CD4-positive, alpha-beta memory T cell (primary cell): ENCODE data around the gene CNOT9. TPM values are rescaled to one million over a fixed set of nuclear protein-coding genes. Genes with fewer than 3 reads are reported as not detected.

Source experiments
- CTCF ChIA-PET: fragments of 350-600 bp; sonication (Branson Sonifier 250); formaldehyde crosslinking; loops from one replicate; lab custom pipeline; 2021; ENCODE audit warnings: inconsistent platforms; ENCODE audit not compliant: partially characterized antibody; lab: Charles Lee
- POLR2A ChIA-PET: fragments of 350-600 bp; sonication (Branson Sonifier 250); formaldehyde crosslinking; loops from one replicate; lab custom pipeline; 2021; ENCODE audit not compliant: partially characterized antibody; lab: Charles Lee
- DNase-seq, 5 donors: peaks; one replicate each; pipeline versions ENCODE4 v3.0.0 to v3.0.0-alpha.2; 2020 to 2022; ENCODE audit warnings: mixed read lengths in 1 of 5
- H3K27ac ChIP-seq: one replicate; pipeline ENCODE4 v1.7.0; 2013; ENCODE audit warnings: low read depth, low read length
- H3K27me3 ChIP-seq: 2 replicates; pipeline ENCODE4 v1.7.0; 2013; ENCODE audit warnings: mild to moderate bottlenecking, low read length, moderate library complexity; ENCODE audit not compliant: insufficient read depth
- H3K36me3 ChIP-seq: 2 replicates; pipeline ENCODE4 v1.7.0; 2013; ENCODE audit warnings: mild to moderate bottlenecking, low read length, moderate library complexity; ENCODE audit not compliant: insufficient read depth
- H3K4me1 ChIP-seq: 2 replicates; pipeline ENCODE4 v1.7.0; 2013; ENCODE audit warnings: mild to moderate bottlenecking, low read length, moderate library complexity; ENCODE audit not compliant: insufficient read depth
- H3K4me3 ChIP-seq, 2 donors: one replicate each; pipeline ENCODE4 v1.7.0; 2013; ENCODE audit warnings: low read length in 2 of 2, mild to moderate bottlenecking in 1 of 2
- H3K9me3 ChIP-seq, 2 donors: one replicate each; pipeline ENCODE4 v1.7.0; 2013; ENCODE audit warnings: low read length in 2 of 2, control low read depth in 1 of 2; ENCODE audit not compliant: control insufficient read depth in 1 of 2
- H3K27ac Mint-ChIP-seq, 7 donors: one replicate each; pipeline ENCODE4 v1.8.0; 2020 to 2021; ENCODE audit warnings: mixed read lengths in 7 of 7, mild to moderate bottlenecking in 6 of 7, inconsistent platforms in 3 of 7, moderate library complexity in 3 of 7
- H3K27me3 Mint-ChIP-seq, 2 donors: one replicate each; pipeline ENCODE4 v1.8.0; 2020 to 2021; ENCODE audit warnings: mixed read lengths in 2 of 2
- H3K36me3 Mint-ChIP-seq, 2 donors: one replicate each; pipeline ENCODE4 v1.8.0; 2020 to 2021; ENCODE audit warnings: mixed read lengths in 2 of 2, inconsistent platforms in 1 of 2, mild to moderate bottlenecking in 1 of 2
- H3K4me1 Mint-ChIP-seq, 4 donors: one replicate each; pipeline ENCODE4 v1.8.0; 2020 to 2021; ENCODE audit warnings: mixed read lengths in 4 of 4, mild to moderate bottlenecking in 1 of 4
- H3K4me3 Mint-ChIP-seq, 8 donors: one replicate each; pipeline ENCODE4 v1.8.0; 2020 to 2021; ENCODE audit warnings: mixed read lengths in 8 of 8, mild to moderate bottlenecking in 7 of 8, moderate library complexity in 6 of 8, inconsistent platforms in 3 of 8
- H3K9me3 Mint-ChIP-seq, 8 donors: one replicate each; pipeline ENCODE4 v1.8.0; 2020 to 2021; ENCODE audit warnings: mixed read lengths in 8 of 8, mild to moderate bottlenecking in 5 of 8, inconsistent platforms in 3 of 8, moderate library complexity in 1 of 8
- intact Hi-C: fragments of 100-400 bp; cut with micrococcal nuclease; formaldehyde crosslinking; loops from one replicate; pipeline ENCODE4 v1.15.1; 2023
- polyA plus RNA-seq, 2 donors: library from polyadenylated mRNA; unstranded; fragments of 300-500 nt; fragmentation: Illumina TruSeq; gene quantifications; one replicate each; pipeline ENCODE4 v1.2.3, GENCODE V29; 2021
- total RNA-seq, 2 experiments: library from RNA; stranded (reverse); gene quantifications; one replicate each; pipeline ENCODE4 v1.2.3, GENCODE V29; 2021

The CNOT9 gene
- total and polyA plus RNA-seq, 4 experiments from 2014 or later, result 19.4 to 58.0 (median 38.4) TPM

DNA sequence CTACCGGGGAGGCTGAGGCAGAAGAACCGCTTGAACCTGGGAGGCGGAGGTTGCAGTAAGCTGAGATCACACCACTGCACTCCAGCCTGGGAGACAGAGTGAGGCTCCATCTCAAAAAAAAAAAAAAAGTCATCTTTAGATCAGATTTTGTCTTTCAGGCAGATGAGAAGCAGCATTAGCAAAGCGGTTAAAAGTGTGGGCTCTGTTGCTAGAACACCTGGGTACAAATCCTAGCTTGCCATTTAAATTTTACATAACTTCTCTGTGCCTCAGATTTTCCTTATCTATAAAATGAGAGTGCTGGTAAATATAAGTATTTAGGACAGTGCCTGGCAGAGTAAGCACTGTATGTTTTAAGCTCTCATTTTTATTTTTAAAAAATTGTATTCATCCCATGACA lies 8.2 kb downstream of the CNOT9 start:
- H3K9me3 Mint-ChIP-seq, result no peaks in the 10 kb centered on the region
- Histone ChIP-seq H3K9me3 (no peaks in the 10 kb centered on the region), H3K36me3 (peaks cover 19% of the 10 kb centered on the region), H3K27me3 (no peaks in the 10 kb centered on the region), H3K4me3 (no peak overlapping the region), H3K4me1 (peaks cover 35% of the 10 kb centered on the region), H3K27ac (no peak overlapping the region)
- ChIA-PET POLR2A (interaction anchor here (0.8 kb wide), 1 partner anchor 945 kb away, joined by 3 read pairs; no protein-coding TSS in a partner anchor), CTCF (no interaction called here)
- DNase-seq, result no peak
- intact Hi-C loops, result loop anchor here (1.0 kb wide), 1 partner anchor 9 kb away; the partner anchor contains the start of genes CNOT9 and USP37
- H3K27me3 Mint-ChIP-seq, result no peaks in the 10 kb centered on the region
- no peak overlapping the region for H3K27ac Mint-ChIP-seq
- peaks cover 18 to 41% (median 33%) of the 10 kb centered on the region in 4 donors for H3K4me1 Mint-ChIP-seq
- H3K4me3 Mint-ChIP-seq, result no peak overlapping the region
- peaks cover 14 to 55% of the 10 kb centered on the region in 2 donors for H3K36me3 Mint-ChIP-seq

DNA sequence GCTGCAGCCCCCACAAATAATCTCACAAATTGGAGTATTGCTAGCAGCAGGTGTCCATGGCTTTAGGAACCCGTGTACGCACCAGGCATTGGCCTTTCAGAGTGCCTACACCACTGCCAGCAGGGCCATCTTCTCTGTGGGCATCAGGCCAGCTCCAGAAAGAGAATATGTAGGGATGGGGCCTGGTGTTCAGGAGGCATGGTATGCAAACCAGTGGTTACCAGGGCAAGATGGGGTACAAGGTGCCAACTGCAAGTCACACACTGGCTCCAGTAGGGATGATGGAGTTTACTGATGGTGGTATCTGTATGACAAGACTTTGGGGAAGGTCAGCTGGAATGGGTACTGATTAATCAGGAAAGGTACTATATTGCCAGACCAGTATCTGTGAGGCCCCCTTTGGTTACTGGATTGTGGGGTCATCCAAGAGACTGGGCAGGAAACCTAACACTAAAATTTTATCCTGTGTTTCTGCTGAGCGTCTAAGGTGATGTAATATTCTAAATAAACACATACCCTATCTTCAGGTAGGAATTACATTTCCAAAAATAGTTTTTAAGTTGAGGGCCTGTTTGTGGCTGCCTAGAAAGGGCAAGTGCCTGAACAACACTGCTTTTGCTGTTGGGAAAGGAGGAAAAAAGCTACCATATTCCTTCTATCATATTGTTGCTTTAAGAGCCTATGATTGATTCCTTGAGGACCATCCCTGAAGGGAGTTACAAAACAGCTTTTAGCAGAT lies 9.0 kb downstream of the CNOT9 start:
- H3K36me3 ChIP-seq, result peaks cover 14% of the 10 kb centered on the region
- Mint-ChIP-seq H3K36me3 (peaks cover 13 to 55% of the 10 kb centered on the region in 2 donors), H3K4me3 (no peak overlapping the region), H3K4me1 (peaks cover 19 to 36% (median 29%) of the 10 kb centered on the region in 4 donors), H3K9me3 (no peaks in the 10 kb centered on the region), H3K27ac (peak overlapping the region in 3 of 7 donors; percentile 8 to 60 (median 44)), H3K27me3 (no peaks in the 10 kb centered on the region)
- intact Hi-C loops, result no loop called here
- H3K27ac ChIP-seq, result no peak overlapping the region
- H3K4me3 ChIP-seq, result no peak overlapping the region
- ChIA-PET POLR2A (interaction anchor here (0.8 kb wide), 1 partner anchor 944 kb away, joined by 3 read pairs; no protein-coding TSS in a partner anchor), CTCF (interaction anchor here (0.6 kb wide), 1 partner anchor 386 kb away, joined by 3 read pairs; no protein-coding TSS in a partner anchor)
- no peaks in the 10 kb centered on the region for H3K27me3 ChIP-seq
- peaks cover 35% of the 10 kb centered on the region for H3K4me1 ChIP-seq
- DNase-seq, result no peak
- H3K9me3 ChIP-seq, result no peaks in the 10 kb centered on the region

GRCh38 chr2:218578272-218578877 lies 9.7 kb downstream of the CNOT9 start:
- H3K27ac Mint-ChIP-seq, result peak overlapping the region in 4 of 7 donors; percentile 6 to 53 (median 26)
- POLR2A ChIA-PET, result no interaction called here
- peaks cover 18 to 38% (median 26%) of the 10 kb centered on the region in 4 donors for H3K4me1 Mint-ChIP-seq

GRCh38 chr2:218582076-218582475 lies 13.4 kb downstream of the CNOT9 start:
- H3K27me3 ChIP-seq, result no peaks in the 10 kb centered on the region
- H3K36me3 Mint-ChIP-seq, result peaks cover 32 to 69% of the 10 kb centered on the region in 2 donors
- ChIA-PET POLR2A (interaction anchor here (0.6 to 1.1 kb wide), 2 partner anchors 8 to 13 kb away, joined by 3 read pairs; no protein-coding TSS in a partner anchor), CTCF (no interaction called here)
- H3K27me3 Mint-ChIP-seq, result no peaks in the 10 kb centered on the region
- intact Hi-C loops, result no loop called here
- DNase-seq, result no peak
- H3K9me3 Mint-ChIP-seq, result peaks cover 0 to 2% (median 0%) of the 10 kb centered on the region in 8 donors
- H3K4me1 Mint-ChIP-seq, result peaks cover 13 to 34% (median 18%) of the 10 kb centered on the region in 4 donors
- peak overlapping the region in 2 of 7 donors; percentile 17 to 22 for H3K27ac Mint-ChIP-seq
- H3K4me1 ChIP-seq, result peaks cover 18% of the 10 kb centered on the region
- H3K9me3 ChIP-seq, result no peaks in the 10 kb centered on the region
- peaks cover 35% of the 10 kb centered on the region for H3K36me3 ChIP-seq
- H3K4me3 Mint-ChIP-seq, result no peak overlapping the region
- H3K27ac ChIP-seq, result no peak overlapping the region
- no peak overlapping the region for H3K4me3 ChIP-seq

More at GRCh38 chr2:218578272-218578877, 9.7 kb downstream of the CNOT9 start:
- Mint-ChIP-seq H3K9me3 (no peaks in the 10 kb centered on the region), H3K27me3 (no peaks in the 10 kb centered on the region), H3K4me3 (no peak overlapping the region), H3K36me3 (peaks cover 18 to 58% of the 10 kb centered on the region in 2 donors)
- H3K27ac ChIP-seq, result no peak overlapping the region
- no peaks in the 10 kb centered on the region for H3K27me3 ChIP-seq
- no peak overlapping the region for H3K4me3 ChIP-seq
- DNase-seq, result no peak
- intact Hi-C loops, result no loop called here
- peaks cover 35% of the 10 kb centered on the region for H3K4me1 ChIP-seq
- H3K9me3 ChIP-seq, result no peaks in the 10 kb centered on the region
- CTCF ChIA-PET, result no interaction called here
- peaks cover 20% of the 10 kb centered on the region for H3K36me3 ChIP-seq

- Mint-ChIP-seq H3K4me3 (no peak overlapping the region), H3K9me3 (peaks cover 0 to 2% (median 0%) of the 10 kb centered on the region in 8 donors), H3K27me3 (no peaks in the 10 kb centered on the region), H3K27ac (peak overlapping the region in 1 of 7 donors; percentile 48), H3K4me1 (peaks cover 3 to 15% (median 5%) of the 10 kb centered on the region in 4 donors), H3K36me3 (peaks cover 41 to 67% of the 10 kb centered on the region in 2 donors)
- CTCF ChIA-PET, result no interaction called here
- Histone ChIP-seq H3K36me3 (peaks cover 36% of the 10 kb centered on the region), H3K9me3 (no peaks in the 10 kb centered on the region), H3K4me3 (no peak overlapping the region), H3K4me1 (no peaks in the 10 kb centered on the region), H3K27me3 (no peaks in the 10 kb centered on the region), H3K27ac (no peak overlapping the region)
- intact Hi-C loops, result no loop called here
- POLR2A ChIA-PET, result no interaction called here
- DNase-seq, result no peak
Measured at GRCh38 chr2:218583983-218584850, 15.6 kb downstream of the CNOT9 start.

GRCh38 chr2:218585541-218585940 lies 16.9 kb downstream of the CNOT9 start:
- peaks cover 52 to 75% of the 10 kb centered on the region in 2 donors for H3K36me3 Mint-ChIP-seq
- CTCF ChIA-PET, result no interaction called here

More at GRCh38 chr2:218585541-218585940, 16.9 kb downstream of the CNOT9 start:
- Mint-ChIP-seq H3K4me3 (no peak overlapping the region), H3K27me3 (no peaks in the 10 kb centered on the region), H3K9me3 (peaks cover 0 to 2% (median 0%) of the 10 kb centered on the region in 8 donors), H3K27ac (no peak overlapping the region), H3K4me1 (peaks cover under 1 to 9% (median 3%) of the 10 kb centered on the region in 4 donors)
- Histone ChIP-seq H3K9me3 (no peaks in the 10 kb centered on the region), H3K27me3 (no peaks in the 10 kb centered on the region), H3K4me3 (no peak overlapping the region), H3K36me3 (peaks cover 49% of the 10 kb centered on the region), H3K4me1 (no peaks in the 10 kb centered on the region), H3K27ac (no peak overlapping the region)
- POLR2A ChIA-PET, result no interaction called here
- no peak for DNase-seq
- intact Hi-C loops, result no loop called here
